ENCODE measurements around the gene MYH9.
"Not testable (repeated sequence)": the region's sequence is repeated elsewhere in the genome, so short reads cannot be mapped to it uniquely, and the experiment has no call there.

The MYH9 gene

DNA sequence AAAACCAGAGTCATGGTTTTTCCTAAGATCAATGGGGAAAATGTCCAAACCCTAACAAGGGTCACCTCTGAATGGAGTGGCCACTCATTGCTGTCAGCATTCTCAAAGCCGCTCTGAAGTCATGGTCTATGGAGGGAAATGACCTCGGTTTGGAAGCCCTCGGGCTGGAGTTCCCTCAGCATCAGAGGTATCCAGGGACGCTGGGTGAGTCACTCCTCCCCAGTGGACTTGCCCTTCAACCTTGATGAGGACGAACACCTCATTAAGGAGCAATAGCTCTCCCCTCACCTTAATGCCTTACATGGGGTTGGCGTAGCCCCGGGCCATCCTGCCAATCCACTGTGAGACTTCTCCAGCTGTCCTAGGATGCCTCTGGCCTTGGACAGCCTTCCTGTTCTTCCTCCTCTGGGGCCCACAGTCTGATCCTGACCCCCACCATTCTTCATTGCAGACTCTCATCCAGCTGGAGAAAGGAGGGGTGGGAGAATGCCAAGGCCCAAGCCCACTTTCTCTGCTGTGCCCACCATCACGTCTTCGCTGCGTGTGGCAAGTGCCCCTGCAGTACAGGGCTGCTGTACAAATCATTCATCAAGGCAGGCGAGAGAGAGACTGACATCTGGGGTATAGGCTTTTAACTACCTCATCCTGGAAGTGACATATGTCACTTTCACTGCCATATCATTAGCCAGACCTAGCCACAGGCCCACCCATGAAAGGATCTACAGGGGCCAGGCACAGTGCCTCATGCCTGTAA, 25.4 kb upstream of the MYH9 start:
- DNase-seq (ENCODE audit: low spot score): no peak

DNA sequence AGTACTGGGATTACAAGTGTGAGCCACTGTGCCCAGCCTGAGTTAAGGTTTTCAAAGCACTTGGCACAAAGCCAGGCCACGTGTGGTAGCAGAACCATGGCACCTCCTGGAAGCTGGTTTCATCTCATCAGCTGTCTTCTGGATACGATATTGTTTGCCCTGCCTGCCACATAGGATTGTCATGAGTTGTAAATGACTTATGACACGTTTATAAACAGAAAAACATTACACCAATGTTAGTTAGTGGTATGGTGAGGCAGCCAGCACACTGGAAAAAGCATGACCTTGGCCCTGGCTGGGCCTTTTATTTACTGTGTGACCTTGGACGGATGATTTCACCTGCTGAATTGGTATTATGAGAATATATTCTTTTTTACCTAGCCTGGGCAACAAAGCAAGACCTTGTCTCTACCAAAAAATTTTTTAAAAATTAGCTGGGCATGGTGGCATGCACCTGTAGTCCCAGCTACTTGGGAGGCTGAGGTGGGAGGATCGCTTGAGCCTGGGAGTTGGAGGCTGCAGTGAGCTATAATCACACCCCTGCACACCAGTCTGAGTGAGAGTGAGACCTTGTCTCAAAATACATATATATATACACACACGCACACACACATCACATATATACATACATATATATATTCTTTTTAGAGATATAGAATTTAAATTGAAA, 24.0 kb upstream of the MYH9 start:
- DNase-seq (ENCODE audit: low spot score): no peak

DNA sequence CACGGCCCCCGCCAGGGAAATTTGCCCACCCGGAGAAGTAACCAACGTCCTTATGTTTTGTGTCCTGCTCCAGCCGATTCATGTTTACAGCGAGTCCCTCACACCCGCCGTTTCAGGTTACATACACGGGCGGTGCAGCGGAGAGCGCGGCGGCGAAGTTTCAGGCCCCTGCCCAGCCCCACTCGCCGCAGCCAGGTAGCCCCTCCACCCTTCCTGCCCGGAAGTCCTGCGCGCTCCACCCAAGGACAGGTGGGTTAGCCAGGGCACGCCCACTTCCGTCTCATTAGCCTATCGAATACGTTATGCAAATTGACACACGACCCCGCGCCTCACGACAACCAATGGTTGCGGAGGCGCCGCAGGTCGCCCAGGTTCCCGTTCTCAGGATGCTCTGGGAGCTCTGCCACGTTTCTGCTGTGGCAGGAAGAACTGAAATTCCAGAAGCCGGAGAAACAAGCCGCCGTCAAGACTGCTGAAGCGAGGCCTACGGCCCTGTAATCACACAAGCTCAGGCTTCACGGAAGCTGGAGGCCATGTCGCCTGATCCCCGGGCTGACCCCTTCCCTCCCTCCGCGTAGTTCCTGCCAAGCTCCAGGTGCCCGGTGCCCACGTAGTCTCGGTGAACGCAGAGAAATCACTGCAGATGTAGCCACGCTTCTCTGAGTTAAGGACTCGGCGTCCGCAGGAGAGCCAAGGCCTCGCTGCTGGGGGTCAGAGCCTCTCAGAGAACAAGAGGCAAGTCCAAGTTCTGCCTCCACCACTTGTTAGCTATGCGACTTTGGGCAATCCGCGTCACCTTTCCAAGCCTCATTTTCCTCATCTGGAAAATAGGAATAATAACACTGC, 22.4 kb upstream of the MYH9 start:
- peak; percentile 95 for DNase-seq (ENCODE audit: low spot score)

DNA sequence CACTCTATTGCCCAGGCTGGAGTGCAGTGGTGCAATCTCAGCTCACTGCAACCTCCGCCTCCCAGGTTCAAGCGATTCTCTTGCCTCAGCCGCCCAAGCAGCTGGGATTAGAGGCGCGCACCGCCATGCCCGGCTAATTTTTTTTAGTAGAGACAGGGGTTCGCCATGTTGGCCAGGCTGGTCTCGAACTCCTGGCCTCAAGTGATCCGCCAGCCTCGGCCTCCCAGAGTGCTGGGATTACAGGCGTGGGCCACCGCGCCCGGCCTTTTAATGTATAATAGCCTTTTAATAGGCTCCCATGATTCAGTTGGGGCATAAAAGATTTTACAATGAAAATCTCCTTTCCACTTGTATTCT, 21.8 kb upstream of the MYH9 start:
- DNase-seq (ENCODE audit: low spot score): not testable (repeated sequence)

DNA sequence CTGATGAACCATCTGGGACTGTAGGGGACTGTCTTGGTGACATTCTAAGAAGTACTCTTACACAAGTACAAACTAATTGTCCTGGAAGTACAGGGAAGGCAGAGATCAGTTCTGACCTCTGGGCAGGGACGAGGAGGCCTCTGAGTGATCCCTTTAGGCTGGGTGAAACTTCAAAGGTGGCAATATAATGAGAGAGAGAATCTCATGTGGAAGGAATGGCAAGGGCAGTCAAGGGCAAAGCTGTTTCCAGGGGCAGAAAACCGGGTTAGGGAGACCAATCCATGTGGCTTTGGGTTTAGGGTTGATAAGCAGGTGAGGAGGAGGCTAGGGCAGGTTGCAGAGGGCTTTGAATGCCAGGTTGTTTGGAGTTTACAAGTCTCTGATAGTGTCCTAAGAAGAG, 21.3 kb upstream of the MYH9 start:
- DNase-seq (ENCODE audit: low spot score): no peak

DNA sequence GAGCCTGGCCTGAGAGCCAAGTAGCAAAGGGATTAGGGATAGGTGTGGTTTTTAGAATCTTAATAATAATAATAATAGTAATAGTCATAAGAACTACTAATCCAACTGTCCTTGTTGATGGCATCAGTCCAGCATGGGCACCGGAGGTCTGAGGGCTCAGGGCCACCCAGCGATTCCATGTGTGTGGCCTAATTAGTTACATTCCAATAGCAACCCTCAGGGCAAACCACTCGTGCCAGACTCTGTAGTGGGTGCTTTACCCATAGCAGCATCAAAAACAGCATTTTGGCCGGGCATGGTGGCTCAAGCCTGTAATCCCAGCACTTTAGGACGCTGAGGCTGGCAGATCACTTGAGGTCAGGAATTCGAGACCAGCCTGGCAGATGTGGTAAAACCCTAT, 19.0 kb upstream of the MYH9 start:
- no peak for DNase-seq (ENCODE audit: low spot score)

DNA sequence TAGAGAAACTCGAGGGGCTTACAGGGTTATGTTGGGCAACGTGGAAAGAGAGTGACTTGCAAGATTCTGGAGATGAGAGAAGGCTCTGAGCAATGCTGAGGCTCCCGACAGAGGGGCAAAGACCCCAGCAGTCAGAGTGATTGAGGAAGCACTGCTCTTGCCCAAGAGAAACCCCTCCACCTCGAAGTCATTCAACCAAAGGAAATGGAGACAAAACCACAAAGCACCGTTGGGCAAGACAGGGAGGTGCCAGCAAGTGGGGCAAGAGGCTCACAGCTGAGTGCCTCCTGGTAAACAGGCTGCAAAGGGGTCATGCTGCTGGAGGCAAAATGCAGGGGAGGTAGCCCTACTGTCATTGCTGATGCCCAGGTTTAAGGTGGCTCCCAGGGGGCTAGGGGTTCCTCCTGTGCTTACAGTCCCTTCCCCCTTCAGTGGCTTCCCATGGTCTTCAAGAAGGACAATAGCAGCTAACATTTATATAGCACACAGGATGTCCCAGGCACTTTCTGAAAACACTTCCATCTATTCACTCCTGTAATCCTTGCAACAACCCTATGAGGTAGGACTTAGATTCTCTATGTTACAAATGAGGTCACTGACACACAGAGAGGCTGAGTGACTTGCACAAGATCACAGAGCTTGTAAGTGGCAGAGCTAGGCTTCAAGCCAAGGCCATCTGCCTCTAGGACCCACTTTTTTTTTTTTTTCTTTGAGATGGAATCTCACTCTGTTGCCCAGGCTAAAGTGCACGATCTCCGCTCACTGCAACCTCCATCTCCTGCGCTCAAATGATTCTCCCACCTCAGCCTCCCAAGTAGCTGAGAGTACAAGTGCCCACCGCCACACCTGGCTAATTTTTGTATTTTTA, 18.1 kb upstream of the MYH9 start:
- DNase-seq (ENCODE audit: low spot score): no peak

DNA sequence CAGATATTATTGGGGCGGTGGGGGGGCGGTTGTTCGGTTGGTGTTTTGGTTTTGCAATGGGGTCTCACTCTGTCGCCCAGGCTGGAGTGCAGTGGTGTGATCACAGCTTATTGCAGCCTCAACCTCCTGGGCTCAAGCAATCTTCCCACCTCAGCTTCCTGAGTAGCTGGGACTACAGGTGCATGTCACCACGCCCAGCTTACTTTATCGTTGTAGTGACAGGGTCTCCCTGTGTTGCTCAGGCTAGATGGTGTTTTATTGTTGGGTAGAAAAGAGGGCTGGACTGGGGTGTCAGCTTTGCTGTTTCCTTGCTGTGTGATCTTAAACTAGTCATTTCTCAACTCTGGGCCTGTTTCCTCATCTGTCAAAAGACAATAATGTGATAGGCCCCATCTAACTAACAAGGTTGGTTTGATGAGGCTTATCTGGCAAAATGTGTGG, 17.5 kb upstream of the MYH9 start:
- DNase-seq (ENCODE audit: low spot score): no peak

DNA sequence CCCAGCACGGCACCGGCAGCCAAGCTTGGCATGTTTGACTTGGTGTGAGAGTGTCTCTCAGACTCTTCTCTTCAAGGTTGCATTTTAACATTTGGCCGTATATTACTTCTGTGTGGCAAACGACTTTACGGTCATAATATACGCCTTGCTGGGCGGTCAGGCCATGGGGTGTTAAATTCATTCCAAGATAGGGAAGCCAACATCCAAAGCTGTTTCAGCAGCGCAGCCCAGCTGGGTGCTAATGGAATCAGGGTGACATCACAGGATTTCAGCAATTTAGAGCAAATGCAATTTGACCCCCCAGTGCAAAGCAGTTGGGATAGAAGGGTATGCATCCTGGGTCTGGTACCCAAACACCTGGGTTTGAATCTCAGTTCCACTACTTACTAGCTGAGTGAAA, 16.7 kb upstream of the MYH9 start:
- no peak for DNase-seq (ENCODE audit: low spot score)

DNA sequence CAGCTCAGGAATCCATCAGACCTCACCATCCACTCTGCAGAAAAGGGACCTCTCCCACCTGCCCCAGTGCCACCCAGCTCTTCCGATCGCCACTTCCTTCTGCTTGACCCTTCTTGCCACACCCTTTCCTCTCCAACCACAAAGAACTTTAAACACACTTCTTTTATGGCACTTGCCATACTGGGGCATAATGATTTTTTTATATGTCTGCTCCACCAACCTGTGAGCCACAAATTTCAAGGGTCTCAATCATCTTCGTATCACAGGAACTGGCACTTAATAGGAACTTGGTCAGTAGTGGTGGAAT, 11.7 kb upstream of the MYH9 start:
- no peak for DNase-seq (ENCODE audit: low spot score)

DNA sequence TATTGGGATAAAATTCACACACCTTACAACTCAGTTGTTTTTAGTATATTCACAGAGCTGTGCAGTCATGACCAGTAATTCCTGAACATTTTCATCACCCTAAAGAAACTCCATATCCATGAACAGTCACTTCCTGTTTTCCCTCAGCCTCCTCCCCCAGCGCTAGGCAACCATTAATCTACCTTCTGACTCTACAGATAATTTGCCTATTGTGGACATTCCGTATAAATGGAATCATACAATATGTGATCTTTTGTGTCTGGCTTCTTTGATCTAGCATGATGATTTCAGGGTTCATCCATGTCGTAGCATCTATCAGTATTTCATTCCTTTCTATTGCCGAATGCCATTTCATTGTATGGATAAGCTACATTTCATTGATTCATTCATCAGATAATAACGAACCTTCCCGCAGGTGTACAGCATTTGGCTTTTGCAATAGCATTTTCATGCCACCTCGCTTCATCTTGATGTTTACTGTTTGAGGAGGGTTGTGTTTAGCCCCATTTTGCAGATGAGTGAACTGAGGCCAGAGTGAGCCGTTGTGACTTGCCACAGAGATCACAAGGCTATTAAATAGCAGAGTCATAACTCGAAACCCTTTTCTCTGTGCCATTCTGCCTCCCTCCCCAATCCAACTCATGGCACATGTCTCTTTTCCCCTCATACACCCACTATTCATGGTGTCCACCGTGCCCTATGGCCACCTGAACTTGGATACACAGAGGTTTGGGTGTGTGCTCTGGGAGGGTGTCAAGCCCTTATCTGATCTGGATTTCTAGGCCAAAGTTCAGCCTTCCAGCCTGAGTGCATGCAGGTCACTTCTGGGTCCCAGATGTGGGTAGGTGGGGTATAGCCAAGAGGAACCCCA, 11.1 kb upstream of the MYH9 start:
- no peak for DNase-seq (ENCODE audit: low spot score)

DNA sequence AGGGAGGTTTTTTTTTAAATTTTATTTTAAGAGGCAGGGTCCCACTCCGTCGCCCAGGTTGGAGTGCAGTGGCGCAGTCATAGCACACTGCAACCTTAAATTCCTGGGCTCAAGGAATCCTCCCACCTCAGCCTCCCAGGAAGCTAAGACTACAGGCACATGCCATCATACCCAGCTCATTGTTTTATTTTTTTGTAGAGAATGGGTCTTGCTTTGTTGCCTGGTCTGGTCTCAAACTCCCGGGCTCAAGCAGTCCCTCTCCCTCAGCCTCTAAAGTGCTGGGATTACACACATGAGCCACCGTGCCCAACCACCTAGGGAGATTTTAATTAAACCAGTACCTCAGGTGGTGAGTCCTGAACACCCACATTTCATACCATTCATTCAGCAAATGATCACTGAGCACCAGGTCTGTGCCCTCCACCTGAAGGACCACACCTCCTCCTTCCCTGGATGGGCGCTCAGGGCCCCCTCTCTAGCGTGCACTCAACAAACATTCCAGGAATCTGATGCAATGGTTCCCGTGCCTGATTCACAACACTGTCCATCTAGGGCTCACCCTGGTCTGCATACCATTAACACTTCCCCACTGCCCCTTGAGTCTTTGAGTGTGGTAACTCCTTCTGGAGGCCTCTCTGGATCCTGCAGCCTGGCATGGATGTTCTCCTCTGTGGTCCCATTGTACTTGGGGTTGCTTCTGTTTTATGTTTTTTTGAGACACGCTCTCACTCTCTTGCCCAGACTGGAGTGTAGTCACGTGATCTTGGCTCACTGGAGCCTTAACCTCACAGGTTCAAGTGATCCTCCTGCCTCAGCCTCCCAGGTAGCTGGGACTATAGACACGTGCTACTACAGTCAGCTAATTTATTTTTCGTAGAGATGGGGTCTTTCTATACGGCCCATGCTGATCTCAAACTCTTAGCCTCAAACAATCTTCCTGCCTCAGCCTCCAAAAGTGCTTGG, 9.6 kb upstream of the MYH9 start:
- no peak for DNase-seq (ENCODE audit: low spot score)

DNA sequence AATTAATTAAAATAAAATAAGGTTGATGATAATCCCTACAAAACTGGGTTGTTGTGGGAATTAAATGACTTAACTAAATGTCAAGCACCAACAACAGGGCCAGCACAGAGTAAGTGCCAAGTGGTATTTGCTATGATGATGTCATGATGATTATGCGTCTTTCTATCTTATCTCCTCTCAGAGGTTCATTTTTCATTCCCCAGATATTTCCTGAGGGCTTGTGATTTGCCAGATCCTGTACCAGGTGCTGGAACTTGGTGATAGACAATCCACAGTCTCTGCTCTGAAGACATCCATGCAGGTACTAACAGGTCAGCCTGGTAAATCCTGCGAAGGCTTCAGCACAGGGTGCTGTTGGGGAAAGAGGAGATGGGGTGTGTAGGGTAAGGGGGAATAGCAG, 8.1 kb upstream of the MYH9 start:
- DNase-seq (ENCODE audit: low spot score): no peak

DNA sequence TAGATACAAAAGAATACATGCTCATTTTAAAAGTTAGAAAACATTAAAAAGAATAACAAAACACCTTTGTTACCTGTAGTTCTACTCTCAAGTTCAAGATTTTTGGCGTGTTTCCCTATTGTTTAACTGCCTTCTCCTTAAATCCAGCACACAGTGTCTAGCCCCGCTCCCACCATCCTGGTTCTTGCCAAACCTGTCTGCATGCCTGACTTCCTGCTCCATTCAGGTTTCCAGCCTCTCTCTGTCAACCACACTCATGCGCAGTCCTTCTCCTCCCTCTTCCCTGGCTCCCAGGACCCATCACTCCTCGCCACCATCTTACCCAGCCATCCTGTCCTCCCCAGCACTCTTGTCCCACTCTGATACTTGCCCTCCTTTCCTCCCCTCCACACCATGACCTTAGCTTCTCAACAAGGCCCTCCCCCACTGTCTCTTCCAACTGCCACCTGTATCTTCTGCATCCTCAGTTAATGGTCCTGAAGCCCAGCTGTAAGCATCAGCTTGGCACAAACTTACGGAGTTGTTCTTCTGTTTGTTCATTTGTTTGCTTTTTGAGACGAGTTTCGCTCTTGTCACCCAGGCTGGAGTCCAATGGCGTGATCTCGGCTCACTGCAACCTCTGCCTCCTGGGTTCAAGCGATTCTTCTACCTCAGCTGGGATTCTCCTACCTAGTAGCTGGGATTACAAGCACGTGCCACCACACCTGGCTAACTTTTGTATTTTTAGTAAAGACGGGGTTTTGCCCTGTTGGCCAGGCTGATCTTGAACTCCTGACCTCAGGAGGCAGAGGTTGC, 7.5 kb upstream of the MYH9 start:
- no peak for DNase-seq (ENCODE audit: low spot score)

DNA sequence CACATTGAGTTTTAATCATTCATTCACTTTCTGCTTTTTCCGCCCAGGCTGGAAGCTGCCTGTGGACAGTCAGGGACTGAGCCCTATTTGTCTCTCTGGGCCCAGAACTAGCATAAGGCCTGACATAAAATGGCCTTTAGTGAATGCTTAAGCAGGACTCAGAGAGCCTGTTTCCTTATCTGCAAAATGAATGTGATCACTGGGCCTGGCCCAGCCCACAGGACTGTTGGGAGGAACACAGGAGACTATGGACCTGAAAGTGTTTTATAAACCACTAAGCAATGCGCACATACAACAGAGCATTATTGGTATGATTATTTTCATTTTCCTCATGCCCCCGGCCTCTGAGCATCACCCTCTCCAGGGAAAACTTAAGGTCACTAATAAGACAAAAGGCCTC, 3.9 kb upstream of the MYH9 start:
- no peak for DNase-seq (ENCODE audit: low spot score)

DNA sequence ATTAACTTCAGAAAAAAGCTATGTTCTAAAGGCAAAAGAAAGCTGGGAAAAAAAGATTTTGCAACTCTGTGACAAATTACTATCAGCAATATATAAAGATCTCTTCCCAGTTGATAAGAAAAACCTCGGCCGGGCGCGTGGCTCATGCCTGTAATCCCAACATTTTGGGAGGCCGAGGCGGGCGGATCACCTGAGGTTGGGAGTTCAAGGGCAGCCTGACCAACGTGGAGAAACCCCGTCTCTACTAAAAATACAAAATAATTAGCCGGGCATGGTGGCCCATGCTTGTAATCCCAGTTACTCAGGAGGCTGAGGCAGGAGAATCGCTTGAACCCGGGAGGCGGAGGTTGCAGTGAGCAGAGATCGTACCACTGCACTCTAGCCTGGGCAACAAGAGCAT, 1.4 kb upstream of the MYH9 start:
- DNase-seq (ENCODE audit: low spot score): not testable (repeated sequence)

DNA sequence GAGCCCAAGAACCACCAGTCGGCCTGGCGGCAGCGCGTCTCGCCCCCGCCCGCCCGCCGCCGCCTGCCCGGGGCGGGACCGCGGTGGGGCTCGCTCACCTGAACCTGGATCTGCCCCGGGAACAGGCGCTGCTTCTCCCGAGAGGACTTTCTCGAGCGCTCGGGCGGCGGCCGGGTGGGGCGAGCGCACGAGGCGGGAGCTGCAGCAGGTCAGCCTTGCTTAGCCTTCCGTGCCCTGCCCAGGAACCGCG, 133 bp downstream of the MYH9 start:
- no peak for DNase-seq (ENCODE audit: low spot score)

DNA sequence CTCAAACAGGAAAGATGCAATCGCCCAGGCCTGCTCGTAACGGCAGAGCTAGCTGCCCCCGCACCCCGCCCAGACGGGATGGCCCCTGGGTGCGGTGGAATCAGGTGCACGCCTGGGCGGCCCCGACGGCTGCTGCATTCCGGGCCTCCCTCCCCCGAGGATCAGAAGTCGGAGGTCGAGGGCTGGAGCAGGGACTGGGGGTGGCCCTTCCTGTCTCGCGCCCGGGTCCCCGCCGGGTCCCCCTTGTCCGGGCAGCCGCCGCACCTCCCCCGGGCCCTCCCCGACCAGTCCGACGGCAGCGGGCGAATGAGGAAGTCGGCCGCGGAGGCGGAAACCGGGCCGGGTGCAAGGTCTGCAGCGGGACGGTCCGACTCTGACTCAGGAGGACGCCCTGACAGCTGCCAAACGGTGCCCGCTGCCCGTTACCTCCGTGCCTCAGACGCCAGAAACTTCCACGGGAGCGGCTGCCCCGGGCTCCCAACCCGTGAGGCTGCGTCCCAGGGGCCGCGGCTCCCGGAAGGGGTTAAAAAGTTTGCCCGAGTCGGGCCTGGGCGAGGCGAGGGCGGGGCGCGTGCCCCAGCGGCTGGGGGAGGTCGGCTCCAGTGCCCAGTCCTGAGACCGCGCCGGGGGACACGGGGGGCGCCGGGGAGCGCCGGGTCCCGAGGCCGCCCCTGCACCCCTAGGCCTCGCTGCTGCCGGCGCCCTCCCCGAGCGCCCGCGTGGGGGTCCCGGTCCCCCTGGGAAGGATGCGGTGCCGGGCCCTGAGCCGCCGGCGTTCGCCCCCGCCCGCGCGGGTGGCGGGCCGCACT, 663 bp downstream of the MYH9 start:
- DNase-seq (ENCODE audit: low spot score): no peak
